Activated naive CD4-positive, alpha-beta T cell treated with anti-CD3 and anti-CD28 coated beads, Interleukin-2, amount 50 U/mL, for 16 hours (primary cell): ENCODE results near the gene RDH13.
"Not testable (repeated sequence)": the region's sequence is repeated elsewhere in the genome, so short reads cannot be mapped to it uniquely, and the experiment has no call there.

Source experiments
- DNase-seq: peaks from one replicate; pipeline ENCODE4 v3.0.0-alpha.2; 2020

The RDH13 gene

GRCh38 chr19:55042688-55043087 is 20.3 kb downstream of the RDH13 start:
- no peak for DNase-seq

- DNase-seq = no peak
Measured at GRCh38 chr19:55042344-55042678, 20.6 kb downstream of the RDH13 start.

- peak; percentile 35 for DNase-seq
Measured at GRCh38 chr19:55041627-55042343, 21.2 kb downstream of the RDH13 start.

GRCh38 chr19:55041244-55041626 is 21.7 kb downstream of the RDH13 start:
- no peak for DNase-seq

GRCh38 chr19:55040654-55041053 is 22.3 kb downstream of the RDH13 start:
- DNase-seq = not testable (repeated sequence)

- not testable (repeated sequence) for DNase-seq
Measured at GRCh38 chr19:55037603-55038002, 25.3 kb downstream of the RDH13 start.

GRCh38 chr19:55036058-55036457 is 26.9 kb downstream of the RDH13 start:
- DNase-seq = no peak

GRCh38 chr19:55034751-55035150 is 28.2 kb downstream of the RDH13 start:
- no peak for DNase-seq

GRCh38 chr19:55032976-55033643 is 29.8 kb downstream of the RDH13 start:
- not testable (repeated sequence) for DNase-seq

- no peak for DNase-seq
Measured at GRCh38 chr19:55032170-55032800, 30.7 kb downstream of the RDH13 start.

- DNase-seq = no peak
Measured at GRCh38 chr19:55031178-55031577, 31.8 kb downstream of the RDH13 start.

GRCh38 chr19:55028757-55029156 is 34.2 kb downstream of the RDH13 start:
- no peak for DNase-seq

GRCh38 chr19:55027472-55028337 is 35.2 kb downstream of the RDH13 start:
- no peak for DNase-seq

GRCh38 chr19:55027140-55027471 is 35.8 kb downstream of the RDH13 start:
- DNase-seq = not testable (repeated sequence)

GRCh38 chr19:55024111-55024510 is 38.8 kb downstream of the RDH13 start:
- no peak for DNase-seq

- not testable (repeated sequence) for DNase-seq
Measured at GRCh38 chr19:55020351-55020750, 42.6 kb downstream of the RDH13 start.

GRCh38 chr19:55018633-55019032 is 44.3 kb downstream of the RDH13 start:
- DNase-seq = no peak

GRCh38 chr19:55018216-55018615 is 44.7 kb downstream of the RDH13 start:
- DNase-seq = no peak

GRCh38 chr19:55016017-55016416 is 46.9 kb downstream of the RDH13 start:
- no peak for DNase-seq

GRCh38 chr19:55015126-55015525 is 47.8 kb downstream of the RDH13 start:
- no peak for DNase-seq

- DNase-seq = no peak
Measured at GRCh38 chr19:55014714-55015113, 48.2 kb downstream of the RDH13 start.

- DNase-seq = no peak
Measured at GRCh38 chr19:55013596-55013995, 49.4 kb downstream of the RDH13 start.

- no peak for DNase-seq
Measured at GRCh38 chr19:55012306-55012705, 50.6 kb downstream of the RDH13 start.
